ENCODE measurements around the gene DUSP12. TPM values are rescaled to one million over a fixed set of nuclear protein-coding genes. Genes with fewer than 3 reads are reported as not detected.

Gene DUSP12
- total and polyA plus RNA-seq, 9 of the 15 experiments (the other 6 are each of a cell fraction or from before 2014, with no cell fraction given): 10.4 to 81.4 (median 43.6) TPM

DNA sequence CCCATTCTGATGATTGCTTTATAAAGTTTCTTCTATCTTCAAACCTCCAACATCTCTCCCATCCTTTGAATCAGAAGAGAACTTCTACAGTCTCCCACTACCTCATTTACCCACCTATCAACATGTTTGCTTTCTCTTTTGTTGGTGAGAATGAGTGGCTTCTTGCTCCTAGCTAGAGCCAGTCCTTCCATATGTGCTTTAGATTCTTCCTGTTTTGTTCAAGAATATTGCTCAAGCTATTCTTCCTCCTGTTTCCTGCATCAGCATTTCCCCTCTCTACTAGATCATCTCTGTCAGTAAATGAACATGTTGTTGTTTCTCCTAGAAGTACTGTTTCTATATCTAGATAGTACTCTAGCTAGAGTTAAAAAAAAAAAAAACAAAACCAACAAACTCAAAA, 22.8 kb downstream of the DUSP12 start:
- POLR2A ChIA-PET: interaction anchor here (0.7 to 2.0 kb wide), 2 partner anchors 22 to 1363 kb away, joined by 3 to 5 read pairs; partner anchors contain the start of gene DUSP12
- H3K4me3 ChIP-seq: no peak overlapping the region
- H3K27ac ChIP-seq (ENCODE audit: extremely low read depth, low read depth, low read length): no peak overlapping the region

More for the DNA sequence above, 22.8 kb downstream of the DUSP12 start:
- Histone ChIP-seq H3K27me3 (ENCODE audit: control insufficient read depth in 2 of 2, insufficient read depth in 2 of 2, low read length in 2 of 2) (no peaks in the 10 kb centered on the region), H3K9me3 (replicated peaks; ENCODE audit: control insufficient read depth, insufficient read depth, low read depth, low read length) (no peaks in the 10 kb centered on the region), H3K4me2 (ENCODE audit: insufficient read depth, low read length) (no peak overlapping the region), H2AFZ (ENCODE audit: low read depth, low read length) (no peak overlapping the region), H3K9me1 (ENCODE audit: control insufficient read depth, insufficient read depth, low read length) (no peaks in the 10 kb centered on the region), H3K4me1 (replicated peaks in 1 of 2; ENCODE audit: control insufficient read depth in 2 of 2, insufficient read depth in 2 of 2, low read length in 2 of 2) (peaks cover 3 to 24% of the 10 kb centered on the region in 2 experiments; a peak in 3 of 5 replicates), H3K79me2 (ENCODE audit: control insufficient read depth, insufficient read depth, low read length) (peaks cover 95% of the 10 kb centered on the region), H3K36me3 (ENCODE audit: control insufficient read depth, insufficient read depth, low read length) (peaks cover 11% of the 10 kb centered on the region), H4K20me1 (replicated peaks; ENCODE audit: control insufficient read depth, insufficient read depth, low read length) (peaks cover 19% of the 10 kb centered on the region), H3K9ac (ENCODE audit: insufficient read depth in 1 of 2, low read depth in 2 of 2, low read length in 2 of 2) (no peak overlapping the region)
- TF ChIP-seq, protein P1, sequence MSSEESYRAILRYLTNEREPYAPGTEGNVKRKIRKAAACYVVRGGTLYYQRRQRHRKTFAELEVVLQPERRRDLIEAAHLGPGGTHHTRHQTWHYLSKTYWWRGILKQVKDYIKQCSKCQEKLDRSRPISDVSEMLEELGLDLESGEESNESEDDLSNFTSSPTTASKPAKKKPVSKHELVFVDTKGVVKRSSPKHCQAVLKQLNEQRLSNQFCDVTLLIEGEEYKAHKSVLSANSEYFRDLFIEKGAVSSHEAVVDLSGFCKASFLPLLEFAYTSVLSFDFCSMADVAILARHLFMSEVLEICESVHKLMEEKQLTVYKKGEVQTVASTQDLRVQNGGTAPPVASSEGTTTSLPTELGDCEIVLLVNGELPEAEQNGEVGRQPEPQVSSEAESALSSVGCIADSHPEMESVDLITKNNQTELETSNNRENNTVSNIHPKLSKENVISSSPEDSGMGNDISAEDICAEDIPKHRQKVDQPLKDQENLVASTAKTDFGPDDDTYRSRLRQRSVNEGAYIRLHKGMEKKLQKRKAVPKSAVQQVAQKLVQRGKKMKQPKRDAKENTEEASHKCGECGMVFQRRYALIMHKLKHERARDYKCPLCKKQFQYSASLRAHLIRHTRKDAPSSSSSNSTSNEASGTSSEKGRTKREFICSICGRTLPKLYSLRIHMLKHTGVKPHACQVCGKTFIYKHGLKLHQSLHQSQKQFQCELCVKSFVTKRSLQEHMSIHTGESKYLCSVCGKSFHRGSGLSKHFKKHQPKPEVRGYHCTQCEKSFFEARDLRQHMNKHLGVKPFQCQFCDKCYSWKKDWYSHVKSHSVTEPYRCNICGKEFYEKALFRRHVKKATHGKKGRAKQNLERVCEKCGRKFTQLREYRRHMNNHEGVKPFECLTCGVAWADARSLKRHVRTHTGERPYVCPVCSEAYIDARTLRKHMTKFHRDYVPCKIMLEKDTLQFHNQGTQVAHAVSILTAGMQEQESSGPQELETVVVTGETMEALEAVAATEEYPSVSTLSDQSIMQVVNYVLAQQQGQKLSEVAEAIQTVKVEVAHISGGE (CRISPR knock-in tag; IDR thresholded peaks at IDR 0.05): no peak
- TF ChIP-seq, protein P2, sequence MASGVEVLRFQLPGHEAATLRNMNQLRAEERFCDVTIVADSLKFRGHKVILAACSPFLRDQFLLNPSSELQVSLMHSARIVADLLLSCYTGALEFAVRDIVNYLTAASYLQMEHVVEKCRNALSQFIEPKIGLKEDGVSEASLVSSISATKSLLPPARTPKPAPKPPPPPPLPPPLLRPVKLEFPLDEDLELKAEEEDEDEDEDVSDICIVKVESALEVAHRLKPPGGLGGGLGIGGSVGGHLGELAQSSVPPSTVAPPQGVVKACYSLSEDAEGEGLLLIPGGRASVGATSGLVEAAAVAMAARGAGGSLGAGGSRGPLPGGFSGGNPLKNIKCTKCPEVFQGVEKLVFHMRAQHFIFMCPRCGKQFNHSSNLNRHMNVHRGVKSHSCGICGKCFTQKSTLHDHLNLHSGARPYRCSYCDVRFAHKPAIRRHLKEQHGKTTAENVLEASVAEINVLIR (CRISPR knock-in tag; IDR thresholded peaks at IDR 0.05): no peak
- TF ChIP-seq C11orf30 (IDR thresholded peaks at IDR 0.05; ENCODE audit: low read depth): 0 out of 2 replicates have a peak, but pooled peaks have one; percentile 15
- TF ChIP-seq, protein P3, sequence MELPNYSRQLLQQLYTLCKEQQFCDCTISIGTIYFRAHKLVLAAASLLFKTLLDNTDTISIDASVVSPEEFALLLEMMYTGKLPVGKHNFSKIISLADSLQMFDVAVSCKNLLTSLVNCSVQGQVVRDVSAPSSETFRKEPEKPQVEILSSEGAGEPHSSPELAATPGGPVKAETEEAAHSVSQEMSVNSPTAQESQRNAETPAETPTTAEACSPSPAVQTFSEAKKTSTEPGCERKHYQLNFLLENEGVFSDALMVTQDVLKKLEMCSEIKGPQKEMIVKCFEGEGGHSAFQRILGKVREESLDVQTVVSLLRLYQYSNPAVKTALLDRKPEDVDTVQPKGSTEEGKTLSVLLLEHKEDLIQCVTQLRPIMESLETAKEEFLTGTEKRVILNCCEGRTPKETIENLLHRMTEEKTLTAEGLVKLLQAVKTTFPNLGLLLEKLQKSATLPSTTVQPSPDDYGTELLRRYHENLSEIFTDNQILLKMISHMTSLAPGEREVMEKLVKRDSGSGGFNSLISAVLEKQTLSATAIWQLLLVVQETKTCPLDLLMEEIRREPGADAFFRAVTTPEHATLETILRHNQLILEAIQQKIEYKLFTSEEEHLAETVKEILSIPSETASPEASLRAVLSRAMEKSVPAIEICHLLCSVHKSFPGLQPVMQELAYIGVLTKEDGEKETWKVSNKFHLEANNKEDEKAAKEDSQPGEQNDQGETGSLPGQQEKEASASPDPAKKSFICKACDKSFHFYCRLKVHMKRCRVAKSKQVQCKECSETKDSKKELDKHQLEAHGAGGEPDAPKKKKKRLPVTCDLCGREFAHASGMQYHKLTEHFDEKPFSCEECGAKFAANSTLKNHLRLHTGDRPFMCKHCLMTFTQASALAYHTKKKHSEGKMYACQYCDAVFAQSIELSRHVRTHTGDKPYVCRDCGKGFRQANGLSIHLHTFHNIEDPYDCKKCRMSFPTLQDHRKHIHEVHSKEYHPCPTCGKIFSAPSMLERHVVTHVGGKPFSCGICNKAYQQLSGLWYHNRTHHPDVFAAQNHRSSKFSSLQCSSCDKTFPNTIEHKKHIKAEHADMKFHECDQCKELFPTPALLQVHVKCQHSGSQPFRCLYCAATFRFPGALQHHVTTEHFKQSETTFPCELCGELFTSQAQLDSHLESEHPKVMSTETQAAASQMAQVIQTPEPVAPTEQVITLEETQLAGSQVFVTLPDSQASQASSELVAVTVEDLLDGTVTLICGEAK (IDR thresholded peaks at IDR 0.05): 0 out of 2 replicates have a peak, but pooled peaks have one; percentile 14
- TF ChIP-seq, protein P3 (CRISPR knock-in tag; IDR thresholded peaks at IDR 0.05): no peak
- DNase-seq (ENCODE audit: extremely low read depth in 1 of 4, low spot score in 3 of 4) (no peak), FAIRE-seq (no peak), ATAC-seq (no peak)
- CTCF ChIA-PET (ENCODE audit: low intra/inter-chr PET ratio): no interaction called here
- in situ Hi-C loops (cut with MboI): no loop called here
- BruUV-seq (replicated peaks): no TSS peak
- intact Hi-C loops (cut with micrococcal nuclease): no loop called here
